ENCODE results near the gene AGRP. TPM values are rescaled to one million over a fixed set of nuclear protein-coding genes. Genes with fewer than 3 reads are reported as not detected.
A peak's percentile ranks its signal among the peaks of the same experiment; 100 is the strongest.
"Not testable (repeated sequence)": the region's sequence is repeated elsewhere in the genome, so short reads cannot be mapped to it uniquely, and the experiment has no call there.

The AGRP gene
- total RNA-seq, 2 donors from 2014 or later, result 1.5 TPM; not detected in 1

DNA sequence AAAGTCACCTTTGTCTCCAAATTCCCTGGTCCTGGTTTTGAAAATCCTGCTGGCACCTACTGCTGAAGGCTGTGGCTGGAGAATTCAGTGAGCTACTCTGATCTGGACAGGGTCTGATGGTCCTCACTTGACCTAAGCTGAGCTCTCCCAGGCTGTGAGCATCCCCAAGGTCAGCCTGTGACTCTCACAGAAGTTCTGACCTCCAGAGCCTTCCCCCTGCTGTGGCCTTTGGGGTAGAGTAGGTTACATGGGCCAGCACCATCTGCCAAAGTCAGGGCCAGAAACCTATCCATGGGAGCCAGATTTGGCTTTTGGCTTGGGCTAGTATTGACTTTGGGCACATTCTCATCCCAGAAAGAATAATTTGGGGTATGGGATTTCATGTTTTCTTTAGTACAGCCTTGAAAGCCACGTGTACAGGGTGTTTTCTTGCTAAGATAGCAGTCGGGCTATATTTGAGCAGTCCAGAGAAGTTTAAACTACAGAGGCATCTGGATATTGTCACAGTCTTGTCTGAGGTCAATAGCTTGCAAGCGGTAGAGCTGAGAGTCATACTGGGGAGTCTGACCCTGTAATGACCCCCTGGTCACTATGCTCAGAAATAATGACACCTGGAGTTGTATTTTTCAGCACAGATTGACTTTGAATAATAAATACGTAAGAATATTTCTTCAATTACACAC is 6.2 kb upstream of the AGRP start:
- no peaks in the 10 kb centered on the region for H3K4me1 ChIP-seq (replicated peaks)
- WGBS, result 71% methylated on average over 4 of the region's 4 CpGs
- no peak for DNase-seq (ENCODE audit: low spot score)

GRCh38 chr16:67487561-67487960 is 4.2 kb upstream of the AGRP start:
- H3K4me3 ChIP-seq; H3K4me1 ChIP-seq (replicated peaks); H3K27ac ChIP-seq; H3K36me3 ChIP-seq; DNase-seq (ENCODE audit: low spot score); intact Hi-C loops (cut with DNase I); H3K27me3 ChIP-seq (replicated peaks; ENCODE audit: insufficient read depth); H3K9me3 ChIP-seq: not testable (repeated sequence)
- 88% methylated on average over 4 of the region's 4 CpGs for WGBS

More for the DNA sequence above, 6.2 kb upstream of the AGRP start:
- H3K36me3 ChIP-seq, result no peaks in the 10 kb centered on the region
- intact Hi-C loops (cut with DNase I), result no loop called here
- H3K27me3 ChIP-seq (replicated peaks; ENCODE audit: insufficient read depth), result no peaks in the 10 kb centered on the region
- TF ChIP-seq POLR2A (IDR thresholded peaks at IDR 0.05), result no peak
- TF ChIP-seq CTCF (IDR thresholded peaks at IDR 0.05), result no peak
- TF ChIP-seq POLR2AphosphoS5 (IDR thresholded peaks at IDR 0.05), result no peak
- no peak overlapping the region for H3K27ac ChIP-seq
- H3K4me3 ChIP-seq, result no peak overlapping the region
- H3K9me3 ChIP-seq, result no peaks in the 10 kb centered on the region

GRCh38 chr16:67486805-67487204 is 3.5 kb upstream of the AGRP start:
- Histone ChIP-seq H3K27me3 (replicated peaks; ENCODE audit: insufficient read depth) (no peaks in the 10 kb centered on the region), H3K4me1 (replicated peaks) (peaks cover 7% of the 10 kb centered on the region), H3K27ac (no peak overlapping the region), H3K9me3 (no peaks in the 10 kb centered on the region), H3K36me3 (no peaks in the 10 kb centered on the region), H3K4me3 (no peak overlapping the region)
- WGBS, result 75% methylated on average over 3 of the region's 3 CpGs
- DNase-seq (ENCODE audit: low spot score), result no peak
- TF ChIP-seq POLR2A (IDR thresholded peaks at IDR 0.05) (no peak), CTCF (IDR thresholded peaks at IDR 0.05) (no peak), POLR2AphosphoS5 (IDR thresholded peaks at IDR 0.05) (no peak)
- intact Hi-C loops (cut with DNase I), result no loop called here

DNA sequence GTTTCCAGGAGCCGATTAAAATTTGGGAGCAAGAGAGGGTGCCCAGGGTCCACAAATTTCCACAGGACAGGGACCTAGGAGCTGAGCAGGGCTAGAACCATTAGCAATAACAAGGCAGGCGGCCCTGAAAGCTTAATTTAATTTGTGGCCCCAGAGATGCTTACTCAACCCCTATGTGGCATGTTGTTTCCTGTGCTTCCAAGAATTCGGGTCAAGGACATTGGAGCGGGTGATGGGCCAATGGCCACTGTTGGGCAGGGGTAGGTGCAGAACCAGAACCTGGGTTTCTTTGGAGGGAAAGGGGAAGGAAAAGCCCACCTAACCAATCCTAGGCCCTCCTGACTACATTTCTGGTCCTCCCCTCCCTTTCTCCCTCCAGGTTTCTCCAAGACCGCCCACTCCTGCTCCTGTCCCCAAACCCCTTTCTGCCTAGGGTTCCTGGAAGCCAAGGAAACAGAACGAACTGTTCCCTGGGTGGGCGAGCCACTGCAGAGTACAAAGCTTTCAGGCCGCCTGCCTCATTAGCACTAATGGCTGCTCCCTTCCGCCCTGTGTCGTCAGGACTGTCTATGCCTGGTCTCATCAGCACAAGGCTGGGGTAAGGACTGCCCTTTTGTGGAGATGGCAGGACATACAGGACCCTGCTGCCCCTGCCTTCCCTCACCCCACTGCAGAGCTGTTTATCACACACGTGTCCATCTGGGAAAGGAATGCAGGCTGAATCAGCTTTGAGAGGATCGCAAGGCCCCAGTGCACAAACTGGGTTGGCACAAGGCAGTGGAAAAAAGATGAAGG is 581 bp upstream of the AGRP start:
- Histone ChIP-seq H3K27ac (no peak overlapping the region), H3K27me3 (replicated peaks; ENCODE audit: insufficient read depth) (no peaks in the 10 kb centered on the region), H3K36me3 (no peaks in the 10 kb centered on the region), H3K4me1 (replicated peaks) (peaks cover 7% of the 10 kb centered on the region), H3K9me3 (no peaks in the 10 kb centered on the region), H3K4me3 (no peak overlapping the region)
- TF ChIP-seq CTCF (IDR thresholded peaks at IDR 0.05), result no peak
- TF ChIP-seq POLR2A (IDR thresholded peaks at IDR 0.05), result no peak
- no peak for TF ChIP-seq POLR2AphosphoS5 (IDR thresholded peaks at IDR 0.05)
- WGBS, result 85% methylated on average over 12 of the region's 12 CpGs
- intact Hi-C loops (cut with DNase I), result loop anchor here (5.0 kb wide), 1 partner anchor 43 kb away; the partner anchor contains the start of gene RIPOR1
- no peak for DNase-seq (ENCODE audit: low spot score)

GRCh38 chr16:67482233-67482924 is 968 bp downstream of the AGRP start:
- H3K9me3 ChIP-seq, result no peaks in the 10 kb centered on the region
- no peaks in the 10 kb centered on the region for H3K27me3 ChIP-seq (replicated peaks; ENCODE audit: insufficient read depth)
- 47% methylated on average over 24 of the region's 25 CpGs for WGBS
- intact Hi-C loops (cut with DNase I), result loop anchor here (5.0 kb wide), 1 partner anchor 45 kb away; the partner anchor contains the start of gene RIPOR1
- DNase-seq (ENCODE audit: low spot score), result no peak
- peaks cover 7% of the 10 kb centered on the region for H3K4me1 ChIP-seq (replicated peaks)
- peak overlapping the region; percentile 88 to 90 for H3K4me3 ChIP-seq
- H3K36me3 ChIP-seq, result no peaks in the 10 kb centered on the region
- peak overlapping the region; percentile 74 to 90 for H3K27ac ChIP-seq
- TF ChIP-seq POLR2AphosphoS5 (IDR thresholded peaks at IDR 0.05), result no peak
- no peak for TF ChIP-seq POLR2A (IDR thresholded peaks at IDR 0.05)
- no peak for TF ChIP-seq CTCF (IDR thresholded peaks at IDR 0.05)
